IPS-15b (cell line): ENCODE data around the gene INPP4B.

Source experiments
- H3K27me3 ChIP-seq: one replicate; pipeline ENCODE4 v1.6.1; 2013; ENCODE audit warnings: low read length; ENCODE audit not compliant: control insufficient read depth, insufficient read depth
- H3K36me3 ChIP-seq: one replicate; pipeline ENCODE4 v1.6.1; 2013; ENCODE audit warnings: low read length; ENCODE audit not compliant: control insufficient read depth, insufficient read depth
- H3K4me1 ChIP-seq: one replicate; pipeline ENCODE4 v1.6.1; 2013; ENCODE audit warnings: mild to moderate bottlenecking, low read length; ENCODE audit not compliant: control insufficient read depth, insufficient read depth
- H3K4me3 ChIP-seq: one replicate; pipeline ENCODE4 v1.5.1; 2013; ENCODE audit warnings: low read depth, low read length
- H3K9ac ChIP-seq: one replicate; pipeline ENCODE4 v1.6.1; 2013; ENCODE audit warnings: low read depth, mild to moderate bottlenecking, low read length
- H3K9me3 ChIP-seq: one replicate; pipeline ENCODE4 v1.6.1; 2013; ENCODE audit warnings: mild to moderate bottlenecking, low read length; ENCODE audit not compliant: control insufficient read depth, insufficient read depth

INPP4B gene

DNA sequence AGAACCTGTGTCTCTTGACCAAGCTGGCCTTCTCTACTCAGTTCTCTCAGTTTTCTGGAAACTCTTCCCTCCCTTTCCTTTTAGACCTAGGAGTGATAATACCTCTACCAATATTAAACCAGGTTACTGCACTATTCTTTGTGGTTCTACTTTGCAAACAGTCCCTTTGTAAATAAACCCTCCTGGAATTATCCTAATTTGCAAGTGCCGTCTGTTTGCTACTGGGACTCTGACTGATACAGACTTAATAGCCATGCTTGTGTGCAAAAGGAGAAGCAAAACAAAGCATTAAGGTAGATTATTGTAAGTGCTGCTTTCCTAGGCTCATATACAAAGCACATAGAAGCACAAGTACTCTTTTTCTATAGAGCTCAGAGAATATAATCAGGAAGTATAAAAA is 507.0 kb downstream of the INPP4B start:
- Histone ChIP-seq H3K9me3 (peaks cover 3% of the 10 kb centered on the region), H3K27me3 (no peaks in the 10 kb centered on the region), H3K4me3 (no peak overlapping the region), H3K4me1 (no peaks in the 10 kb centered on the region), H3K36me3 (no peaks in the 10 kb centered on the region), H3K9ac (no peak overlapping the region)

- Histone ChIP-seq H3K27me3 (no peaks in the 10 kb centered on the region), H3K9me3 (no peaks in the 10 kb centered on the region), H3K4me1 (no peaks in the 10 kb centered on the region), H3K36me3 (no peaks in the 10 kb centered on the region), H3K9ac (no peak overlapping the region), H3K4me3 (no peak overlapping the region)
These were observed 509.7 kb downstream of the INPP4B start for GRCh38 chr4:142336251-142336934.

DNA sequence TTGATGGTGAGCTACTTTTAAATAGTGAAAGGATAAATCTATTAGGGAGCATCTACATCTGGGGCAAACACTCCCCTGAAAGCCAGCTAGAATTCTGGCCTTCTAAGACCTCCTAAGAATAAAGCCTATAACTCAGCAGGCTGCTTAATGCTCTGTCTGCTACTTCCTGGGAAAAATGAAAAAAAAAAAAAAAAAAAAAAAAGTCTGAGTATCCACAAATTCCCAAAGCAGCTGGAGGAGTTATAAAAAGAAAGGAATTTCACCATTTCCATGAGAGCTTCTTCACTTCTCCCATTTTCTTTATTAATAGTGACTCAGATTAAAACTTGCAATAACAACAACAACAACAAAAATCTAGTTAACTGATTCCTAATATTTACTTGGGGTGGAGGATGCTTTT is 511.2 kb downstream of the INPP4B start:
- H3K4me3 ChIP-seq: no peak overlapping the region
- H3K27me3 ChIP-seq: no peaks in the 10 kb centered on the region
- H3K9me3 ChIP-seq: no peaks in the 10 kb centered on the region
- no peaks in the 10 kb centered on the region for H3K36me3 ChIP-seq
- H3K9ac ChIP-seq: no peak overlapping the region
- H3K4me1 ChIP-seq: no peaks in the 10 kb centered on the region

- H3K4me1 ChIP-seq: no peaks in the 10 kb centered on the region
- H3K36me3 ChIP-seq: no peaks in the 10 kb centered on the region
- H3K27me3 ChIP-seq: no peaks in the 10 kb centered on the region
- H3K4me3 ChIP-seq: no peak overlapping the region
- H3K9me3 ChIP-seq: no peaks in the 10 kb centered on the region
- no peak overlapping the region for H3K9ac ChIP-seq
These were observed 514.5 kb downstream of the INPP4B start for GRCh38 chr4:142331646-142332045.

GRCh38 chr4:142331132-142331531 is 515.0 kb downstream of the INPP4B start:
- Histone ChIP-seq H3K9me3 (no peaks in the 10 kb centered on the region), H3K27me3 (no peaks in the 10 kb centered on the region), H3K9ac (no peak overlapping the region), H3K36me3 (no peaks in the 10 kb centered on the region), H3K4me3 (no peak overlapping the region), H3K4me1 (no peaks in the 10 kb centered on the region)

DNA sequence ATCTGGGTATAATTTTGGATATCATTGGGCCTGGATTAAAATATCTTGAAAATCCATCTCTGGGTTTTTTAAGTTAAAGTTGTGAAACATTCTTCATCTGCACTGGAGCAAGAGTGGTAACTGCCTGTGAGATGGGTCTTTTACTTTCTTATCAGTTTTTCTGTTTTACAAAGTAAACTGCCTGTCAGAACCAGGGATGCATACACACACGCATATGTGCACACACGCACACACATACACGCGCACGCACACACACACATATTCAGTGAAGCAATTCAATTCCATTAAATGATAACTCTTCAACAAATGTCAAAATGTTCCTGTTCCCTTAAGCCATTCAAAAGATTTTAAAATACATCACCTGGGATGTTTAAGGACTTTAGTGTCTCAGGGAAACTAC is 515.8 kb downstream of the INPP4B start:
- no peak overlapping the region for H3K4me3 ChIP-seq
- H3K9me3 ChIP-seq: no peaks in the 10 kb centered on the region
- no peaks in the 10 kb centered on the region for H3K4me1 ChIP-seq

DNA sequence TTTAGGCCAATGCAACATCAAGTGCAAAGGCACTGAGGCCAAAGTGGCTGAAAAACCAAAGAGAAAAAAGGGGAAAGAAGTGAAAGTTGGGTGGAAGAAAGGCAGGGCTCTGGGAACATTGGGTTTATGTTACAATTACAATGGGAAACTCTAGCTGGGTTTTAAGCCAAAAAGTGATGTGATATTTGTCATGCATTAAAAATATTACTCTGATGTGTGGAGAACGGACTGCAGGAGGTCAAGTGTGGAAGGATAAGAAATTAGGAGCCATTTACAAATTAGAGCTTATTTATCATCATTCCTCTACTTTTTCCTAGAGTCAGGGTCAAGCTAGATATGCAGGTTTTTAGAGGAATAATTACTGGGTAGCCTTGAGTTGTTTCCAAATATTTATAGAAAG is 516.8 kb downstream of the INPP4B start:
- no peaks in the 10 kb centered on the region for H3K4me1 ChIP-seq
- H3K9ac ChIP-seq: no peak overlapping the region
- H3K9me3 ChIP-seq: no peaks in the 10 kb centered on the region
- no peak overlapping the region for H3K4me3 ChIP-seq
- no peaks in the 10 kb centered on the region for H3K27me3 ChIP-seq
- no peaks in the 10 kb centered on the region for H3K36me3 ChIP-seq

More for the DNA sequence above, 515.8 kb downstream of the INPP4B start:
- H3K27me3 ChIP-seq: no peaks in the 10 kb centered on the region
- no peak overlapping the region for H3K9ac ChIP-seq
- H3K36me3 ChIP-seq: no peaks in the 10 kb centered on the region

DNA sequence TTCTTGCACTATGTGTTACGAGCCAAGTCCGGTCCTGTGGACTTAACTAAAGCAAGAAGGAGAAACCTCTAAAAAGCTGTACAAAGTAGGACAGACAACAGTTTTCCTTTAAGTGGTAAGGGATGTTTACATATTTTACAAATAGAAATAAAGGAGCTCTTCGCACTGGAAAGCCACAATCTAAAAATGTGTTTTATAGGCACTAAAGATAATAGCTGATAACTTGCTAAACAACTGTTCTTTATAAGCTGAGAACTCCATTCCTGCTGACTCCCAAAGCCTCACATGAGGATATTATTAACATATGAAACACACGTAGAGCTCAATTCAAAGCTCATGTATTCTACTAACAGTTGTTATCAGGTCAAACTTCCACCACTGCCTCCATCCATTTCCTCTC is 519.9 kb downstream of the INPP4B start:
- no peak overlapping the region for H3K4me3 ChIP-seq
- no peaks in the 10 kb centered on the region for H3K9me3 ChIP-seq
- H3K4me1 ChIP-seq: no peaks in the 10 kb centered on the region
- no peaks in the 10 kb centered on the region for H3K36me3 ChIP-seq
- H3K27me3 ChIP-seq: no peaks in the 10 kb centered on the region
- H3K9ac ChIP-seq: no peak overlapping the region

GRCh38 chr4:142324572-142324971 is 521.5 kb downstream of the INPP4B start:
- Histone ChIP-seq H3K4me1 (no peaks in the 10 kb centered on the region), H3K9me3 (no peaks in the 10 kb centered on the region), H3K4me3 (no peak overlapping the region), H3K9ac (no peak overlapping the region), H3K36me3 (no peaks in the 10 kb centered on the region), H3K27me3 (no peaks in the 10 kb centered on the region)

- no peak overlapping the region for H3K9ac ChIP-seq
- H3K4me1 ChIP-seq: no peaks in the 10 kb centered on the region
- H3K27me3 ChIP-seq: no peaks in the 10 kb centered on the region
- H3K4me3 ChIP-seq: no peak overlapping the region
- H3K9me3 ChIP-seq: no peaks in the 10 kb centered on the region
- no peaks in the 10 kb centered on the region for H3K36me3 ChIP-seq
These were observed 523.1 kb downstream of the INPP4B start for GRCh38 chr4:142322996-142323395.

GRCh38 chr4:142318280-142318679 is 527.8 kb downstream of the INPP4B start:
- H3K9me3 ChIP-seq: no peaks in the 10 kb centered on the region
- H3K9ac ChIP-seq: no peak overlapping the region
- H3K4me3 ChIP-seq: no peak overlapping the region
- no peaks in the 10 kb centered on the region for H3K27me3 ChIP-seq
- no peaks in the 10 kb centered on the region for H3K36me3 ChIP-seq
- H3K4me1 ChIP-seq: no peaks in the 10 kb centered on the region

GRCh38 chr4:142316913-142317312 is 529.2 kb downstream of the INPP4B start:
- Histone ChIP-seq H3K9ac (no peak overlapping the region), H3K4me3 (no peak overlapping the region), H3K36me3 (no peaks in the 10 kb centered on the region), H3K4me1 (no peaks in the 10 kb centered on the region), H3K27me3 (no peaks in the 10 kb centered on the region), H3K9me3 (no peaks in the 10 kb centered on the region)
